ENCODE data around the gene RAP1GAP2. TPM values are rescaled to one million over a fixed set of nuclear protein-coding genes. Genes with fewer than 3 reads are reported as not detected.
"Not testable (repeated sequence)": the region's sequence is repeated elsewhere in the genome, so short reads cannot be mapped to it uniquely, and the experiment has no call there.

The RAP1GAP2 gene
- total and polyA plus RNA-seq, 7 experiments from 2014 or later = 0.54 to 95.6 (median 2.6) TPM

- no peaks in the 10 kb centered on the region for H3K4me1 ChIP-seq (ENCODE audit: control insufficient read depth in 2 of 2, insufficient read depth in 2 of 2, low read length in 2 of 2)
- Mint-ChIP-seq H3K36me3 (peaks cover 8 to 60% (median 36%) of the 10 kb centered on the region in 5 donors), H3K9me3 (no peaks in the 10 kb centered on the region), H3K27ac (no peak overlapping the region), H3K27me3 (no peaks in the 10 kb centered on the region), H3K4me3 (no peak overlapping the region), H3K4me1 (no peaks in the 10 kb centered on the region)
- ChIA-PET CTCF (interaction anchor here (0.6 kb wide), 1 partner anchor 10 kb away, joined by 6 read pairs; no protein-coding TSS in a partner anchor), POLR2A (no interaction called here)
- no peaks in the 10 kb centered on the region for H3K27me3 ChIP-seq (ENCODE audit: control insufficient read depth in 2 of 2, insufficient read depth in 2 of 2, low read length in 2 of 2)
- no peak for DNase-seq
- no peaks in the 10 kb centered on the region for H3K9me3 ChIP-seq (ENCODE audit: control insufficient read depth in 2 of 3, low read length in 3 of 3)
- no peak overlapping the region for H3K27ac ChIP-seq (ENCODE audit: low read depth, low read length)
- peaks cover 0 to 46% (median 0%) of the 10 kb centered on the region in 3 experiments for H3K36me3 ChIP-seq (ENCODE audit: control insufficient read depth in 2 of 3, insufficient read depth in 3 of 3, low read length in 3 of 3)
- no peak overlapping the region for H3K4me3 ChIP-seq (ENCODE audit: low read length)
- no peak for ATAC-seq
- intact Hi-C loops (cut with micrococcal nuclease) = no loop called here
Observed at GRCh38 chr17:2983255-2983654, 187.0 kb downstream of the RAP1GAP2 start.

GRCh38 chr17:2985318-2985717 lies 189.1 kb downstream of the RAP1GAP2 start:
- no peak for DNase-seq
- H3K27me3 Mint-ChIP-seq = no peaks in the 10 kb centered on the region
- CTCF ChIA-PET = no interaction called here

GRCh38 chr17:2986925-2987324 lies 190.7 kb downstream of the RAP1GAP2 start:
- H3K4me3 Mint-ChIP-seq = no peak overlapping the region
- H3K4me3 ChIP-seq (ENCODE audit: low read length) = no peak overlapping the region
- POLR2A ChIA-PET = no interaction called here
- CTCF ChIA-PET = no interaction called here
- no peaks in the 10 kb centered on the region for H3K27me3 Mint-ChIP-seq
- H3K36me3 Mint-ChIP-seq = peaks cover 7 to 54% (median 29%) of the 10 kb centered on the region in 5 donors
- H3K27ac ChIP-seq (ENCODE audit: low read depth, low read length) = no peak overlapping the region
- no peaks in the 10 kb centered on the region for H3K27me3 ChIP-seq (ENCODE audit: control insufficient read depth in 2 of 2, insufficient read depth in 2 of 2, low read length in 2 of 2)
- peaks cover 0 to 37% (median 0%) of the 10 kb centered on the region in 3 experiments for H3K36me3 ChIP-seq (ENCODE audit: control insufficient read depth in 2 of 3, insufficient read depth in 3 of 3, low read length in 3 of 3)
- no peaks in the 10 kb centered on the region for H3K9me3 Mint-ChIP-seq
- H3K4me1 Mint-ChIP-seq = no peaks in the 10 kb centered on the region
- peak overlapping the region in 1 of 9 donors; percentile 44 for H3K27ac Mint-ChIP-seq
- intact Hi-C loops (cut with micrococcal nuclease) = no loop called here
- ATAC-seq = no peak
- no peaks in the 10 kb centered on the region for H3K4me1 ChIP-seq (ENCODE audit: control insufficient read depth in 2 of 2, insufficient read depth in 2 of 2, low read length in 2 of 2)
- DNase-seq = no peak
- no peaks in the 10 kb centered on the region for H3K9me3 ChIP-seq (ENCODE audit: control insufficient read depth in 2 of 3, low read length in 3 of 3)

More at GRCh38 chr17:2985318-2985717, 189.1 kb downstream of the RAP1GAP2 start:
- ATAC-seq = no peak
- peaks cover 7 to 65% (median 34%) of the 10 kb centered on the region in 5 donors for H3K36me3 Mint-ChIP-seq
- no peak overlapping the region for H3K27ac Mint-ChIP-seq
- Histone ChIP-seq H3K4me3 (ENCODE audit: low read length) (no peak overlapping the region), H3K27me3 (ENCODE audit: control insufficient read depth in 2 of 2, insufficient read depth in 2 of 2, low read length in 2 of 2) (no peaks in the 10 kb centered on the region), H3K4me1 (ENCODE audit: control insufficient read depth in 2 of 2, insufficient read depth in 2 of 2, low read length in 2 of 2) (no peaks in the 10 kb centered on the region), H3K9me3 (ENCODE audit: control insufficient read depth in 2 of 3, low read length in 3 of 3) (no peaks in the 10 kb centered on the region), H3K27ac (ENCODE audit: low read depth, low read length) (no peak overlapping the region), H3K36me3 (ENCODE audit: control insufficient read depth in 2 of 3, insufficient read depth in 3 of 3, low read length in 3 of 3) (peaks cover 0 to 45% (median 0%) of the 10 kb centered on the region in 3 experiments)
- H3K4me1 Mint-ChIP-seq = no peaks in the 10 kb centered on the region
- POLR2A ChIA-PET = no interaction called here
- intact Hi-C loops (cut with micrococcal nuclease) = no loop called here
- no peak overlapping the region for H3K4me3 Mint-ChIP-seq
- no peaks in the 10 kb centered on the region for H3K9me3 Mint-ChIP-seq

GRCh38 chr17:2989396-2989795 lies 193.2 kb downstream of the RAP1GAP2 start:
- ATAC-seq; H3K4me3 Mint-ChIP-seq; H3K27me3 ChIP-seq (ENCODE audit: control insufficient read depth in 2 of 2, insufficient read depth in 2 of 2, low read length in 2 of 2); POLR2A ChIA-PET; H3K27ac Mint-ChIP-seq; H3K4me1 Mint-ChIP-seq; H3K4me1 ChIP-seq (ENCODE audit: control insufficient read depth in 2 of 2, insufficient read depth in 2 of 2, low read length in 2 of 2); CTCF ChIA-PET; H3K27ac ChIP-seq (ENCODE audit: low read depth, low read length); H3K9me3 ChIP-seq (ENCODE audit: control insufficient read depth in 2 of 3, low read length in 3 of 3); H3K27me3 Mint-ChIP-seq; H3K4me3 ChIP-seq (ENCODE audit: low read length); DNase-seq; intact Hi-C loops (cut with micrococcal nuclease); H3K9me3 Mint-ChIP-seq: not testable (repeated sequence)
- H3K36me3 ChIP-seq (ENCODE audit: control insufficient read depth in 2 of 3, insufficient read depth in 3 of 3, low read length in 3 of 3) = peaks cover 0 to 37% (median 0%) of the 10 kb centered on the region in 3 experiments
- peaks cover 6 to 45% (median 26%) of the 10 kb centered on the region in 5 donors for H3K36me3 Mint-ChIP-seq

GRCh38 chr17:2989855-2990254 lies 193.6 kb downstream of the RAP1GAP2 start:
- intact Hi-C loops (cut with micrococcal nuclease) = no loop called here
- Histone ChIP-seq H3K27me3 (ENCODE audit: control insufficient read depth in 2 of 2, insufficient read depth in 2 of 2, low read length in 2 of 2) (no peaks in the 10 kb centered on the region), H3K4me3 (ENCODE audit: low read length) (no peak overlapping the region), H3K9me3 (ENCODE audit: control insufficient read depth in 2 of 3, low read length in 3 of 3) (no peaks in the 10 kb centered on the region), H3K4me1 (ENCODE audit: control insufficient read depth in 2 of 2, insufficient read depth in 2 of 2, low read length in 2 of 2) (no peaks in the 10 kb centered on the region), H3K27ac (ENCODE audit: low read depth, low read length) (no peak overlapping the region), H3K36me3 (ENCODE audit: control insufficient read depth in 2 of 3, insufficient read depth in 3 of 3, low read length in 3 of 3) (peaks cover 0 to 36% (median 0%) of the 10 kb centered on the region in 3 experiments)
- ATAC-seq (no peak), DNase-seq (no peak)
- Mint-ChIP-seq H3K4me1 (no peaks in the 10 kb centered on the region), H3K9me3 (no peaks in the 10 kb centered on the region), H3K27ac (no peak overlapping the region), H3K36me3 (peaks cover 5 to 40% (median 22%) of the 10 kb centered on the region in 5 donors), H3K4me3 (no peak overlapping the region), H3K27me3 (no peaks in the 10 kb centered on the region)
- ChIA-PET POLR2A (no interaction called here), CTCF (no interaction called here)

GRCh38 chr17:2990396-2990795 lies 194.2 kb downstream of the RAP1GAP2 start:
- Histone ChIP-seq H3K9me3 (ENCODE audit: control insufficient read depth in 2 of 3, low read length in 3 of 3) (no peaks in the 10 kb centered on the region), H3K4me1 (ENCODE audit: control insufficient read depth in 2 of 2, insufficient read depth in 2 of 2, low read length in 2 of 2) (no peaks in the 10 kb centered on the region), H3K27ac (ENCODE audit: low read depth, low read length) (no peak overlapping the region), H3K36me3 (ENCODE audit: control insufficient read depth in 2 of 3, insufficient read depth in 3 of 3, low read length in 3 of 3) (peaks cover 0 to 36% (median 0%) of the 10 kb centered on the region in 3 experiments), H3K27me3 (ENCODE audit: control insufficient read depth in 2 of 2, insufficient read depth in 2 of 2, low read length in 2 of 2) (no peaks in the 10 kb centered on the region), H3K4me3 (ENCODE audit: low read length) (no peak overlapping the region)
- H3K4me1 Mint-ChIP-seq = no peaks in the 10 kb centered on the region
- peaks cover 1 to 35% (median 20%) of the 10 kb centered on the region in 5 donors for H3K36me3 Mint-ChIP-seq
- ATAC-seq (peak; percentile 82), DNase-seq (no peak)
- H3K4me3 Mint-ChIP-seq = no peak overlapping the region
- no peaks in the 10 kb centered on the region for H3K27me3 Mint-ChIP-seq
- no peaks in the 10 kb centered on the region for H3K9me3 Mint-ChIP-seq
- intact Hi-C loops (cut with micrococcal nuclease) = no loop called here
- CTCF ChIA-PET = no interaction called here
- POLR2A ChIA-PET = no interaction called here
- no peak overlapping the region for H3K27ac Mint-ChIP-seq

GRCh38 chr17:2991396-2992180 lies 195.3 kb downstream of the RAP1GAP2 start:
- H3K9me3 Mint-ChIP-seq; H3K27ac Mint-ChIP-seq; POLR2A ChIA-PET; ATAC-seq; H3K4me3 Mint-ChIP-seq; intact Hi-C loops (cut with micrococcal nuclease); H3K4me1 Mint-ChIP-seq; DNase-seq; H3K27me3 Mint-ChIP-seq; H3K27ac ChIP-seq (ENCODE audit: low read depth, low read length); H3K4me3 ChIP-seq (ENCODE audit: low read length); H3K27me3 ChIP-seq (ENCODE audit: control insufficient read depth in 2 of 2, insufficient read depth in 2 of 2, low read length in 2 of 2); H3K4me1 ChIP-seq (ENCODE audit: control insufficient read depth in 2 of 2, insufficient read depth in 2 of 2, low read length in 2 of 2); H3K9me3 ChIP-seq (ENCODE audit: control insufficient read depth in 2 of 3, low read length in 3 of 3): not testable (repeated sequence)
- CTCF ChIA-PET = interaction anchor here (0.8 kb wide), 1 partner anchor 140 kb away, joined by 3 read pairs; no protein-coding TSS in a partner anchor
- peaks cover 0 to 39% (median 0%) of the 10 kb centered on the region in 3 experiments for H3K36me3 ChIP-seq (ENCODE audit: control insufficient read depth in 2 of 3, insufficient read depth in 3 of 3, low read length in 3 of 3)
- H3K36me3 Mint-ChIP-seq = peaks cover 0 to 31% (median 13%) of the 10 kb centered on the region in 5 donors
